Measurements from ENCODE around the gene SDCCAG8. TPM values are rescaled to one million over a fixed set of nuclear protein-coding genes. Genes with fewer than 3 reads are reported as not detected.

SDCCAG8 gene
- total RNA-seq, 1 donor from 2014 or later: 19.8 TPM

- TF ChIP-seq CTCF (IDR thresholded peaks at IDR 0.05): peak; percentile 12
- peak overlapping the region; percentile 97 for H3K4me3 Mint-ChIP-seq (ENCODE audit: unreplicated experiment)
- no peaks in the 10 kb centered on the region for H3K27me3 Mint-ChIP-seq (ENCODE audit: low read depth)
- no peaks in the 10 kb centered on the region for H3K9me3 Mint-ChIP-seq (ENCODE audit: low read depth)
- no peaks in the 10 kb centered on the region for H3K36me3 Mint-ChIP-seq (ENCODE audit: low read depth)
- peaks cover 57% of the 10 kb centered on the region for H3K4me1 Mint-ChIP-seq (ENCODE audit: low read depth)
- peak overlapping the region; percentile 95 for H3K27ac Mint-ChIP-seq (ENCODE audit: unreplicated experiment)
- no peak for DNase-seq (ENCODE audit: low spot score)
Measured at GRCh38 chr1:243254233-243254926, 1.5 kb upstream of the SDCCAG8 start.

- no peaks in the 10 kb centered on the region for H3K27me3 Mint-ChIP-seq (ENCODE audit: low read depth)
- peak within 1 kb of the TSS; percentile 99 for H3K27ac Mint-ChIP-seq (ENCODE audit: unreplicated experiment)
- peaks cover 50% of the 10 kb centered on the region for H3K4me1 Mint-ChIP-seq (ENCODE audit: low read depth)
- no peak for TF ChIP-seq CTCF (IDR thresholded peaks at IDR 0.05)
- DNase-seq (ENCODE audit: low spot score): peak; percentile 98
- no peaks in the 10 kb centered on the region for H3K9me3 Mint-ChIP-seq (ENCODE audit: low read depth)
- no peaks in the 10 kb centered on the region for H3K36me3 Mint-ChIP-seq (ENCODE audit: low read depth)
- peak within 1 kb of the TSS; percentile 97 for H3K4me3 Mint-ChIP-seq (ENCODE audit: unreplicated experiment)
Measured at GRCh38 chr1:243254927-243255790, 682 bp upstream of the SDCCAG8 start, which contains the start of gene CEP170. Gene CEP170, minus strand, starts transcription at chr1:243255281. Its CDS starts 30,001 bp downstream, at chr1:243225280.

- Mint-ChIP-seq H3K27me3 (ENCODE audit: low read depth) (no peaks in the 10 kb centered on the region), H3K27ac (ENCODE audit: unreplicated experiment) (peak overlapping the region; percentile 99), H3K9me3 (ENCODE audit: low read depth) (no peaks in the 10 kb centered on the region), H3K36me3 (ENCODE audit: low read depth) (no peaks in the 10 kb centered on the region), H3K4me3 (ENCODE audit: unreplicated experiment) (peak overlapping the region; percentile 87), H3K4me1 (ENCODE audit: low read depth) (peaks cover 44% of the 10 kb centered on the region)
- TF ChIP-seq CTCF (IDR thresholded peaks at IDR 0.05): no peak
- DNase-seq (ENCODE audit: low spot score): no peak
Measured at GRCh38 chr1:243256590-243256989, 749 bp downstream of the SDCCAG8 start.

- peaks cover 38% of the 10 kb centered on the region for H3K4me1 Mint-ChIP-seq (ENCODE audit: low read depth)
- no peak overlapping the region for H3K27ac Mint-ChIP-seq (ENCODE audit: unreplicated experiment)
- DNase-seq (ENCODE audit: low spot score): no peak
- H3K36me3 Mint-ChIP-seq (ENCODE audit: low read depth): no peaks in the 10 kb centered on the region
- H3K27me3 Mint-ChIP-seq (ENCODE audit: low read depth): no peaks in the 10 kb centered on the region
- no peak for TF ChIP-seq CTCF (IDR thresholded peaks at IDR 0.05)
- H3K4me3 Mint-ChIP-seq (ENCODE audit: unreplicated experiment): no peak overlapping the region
- no peaks in the 10 kb centered on the region for H3K9me3 Mint-ChIP-seq (ENCODE audit: low read depth)
Measured at GRCh38 chr1:243257189-243257588, 1.3 kb downstream of the SDCCAG8 start.

- no peak overlapping the region for H3K4me3 Mint-ChIP-seq (ENCODE audit: unreplicated experiment)
- no peaks in the 10 kb centered on the region for H3K27me3 Mint-ChIP-seq (ENCODE audit: low read depth)
Measured at GRCh38 chr1:243258731-243259130, 2.9 kb downstream of the SDCCAG8 start.

More at GRCh38 chr1:243258731-243259130, 2.9 kb downstream of the SDCCAG8 start:
- no peak for TF ChIP-seq CTCF (IDR thresholded peaks at IDR 0.05)
- Mint-ChIP-seq H3K9me3 (ENCODE audit: low read depth) (no peaks in the 10 kb centered on the region), H3K27ac (ENCODE audit: unreplicated experiment) (no peak overlapping the region), H3K4me1 (ENCODE audit: low read depth) (peaks cover 26% of the 10 kb centered on the region), H3K36me3 (ENCODE audit: low read depth) (no peaks in the 10 kb centered on the region)
- no peak for DNase-seq (ENCODE audit: low spot score)

Data from chondrocyte (in vitro differentiated cells).